DMS79 (cell line): ENCODE measurements around the gene PRTG.
"Not testable (repeated sequence)": the region's sequence is repeated elsewhere in the genome, so short reads cannot be mapped to it uniquely, and the experiment has no call there.

Source experiments
- DNase-seq: peaks from one replicate; lab custom pipeline; 2025; lab: John Stamatoyannopoulos, UW

PRTG gene

DNA sequence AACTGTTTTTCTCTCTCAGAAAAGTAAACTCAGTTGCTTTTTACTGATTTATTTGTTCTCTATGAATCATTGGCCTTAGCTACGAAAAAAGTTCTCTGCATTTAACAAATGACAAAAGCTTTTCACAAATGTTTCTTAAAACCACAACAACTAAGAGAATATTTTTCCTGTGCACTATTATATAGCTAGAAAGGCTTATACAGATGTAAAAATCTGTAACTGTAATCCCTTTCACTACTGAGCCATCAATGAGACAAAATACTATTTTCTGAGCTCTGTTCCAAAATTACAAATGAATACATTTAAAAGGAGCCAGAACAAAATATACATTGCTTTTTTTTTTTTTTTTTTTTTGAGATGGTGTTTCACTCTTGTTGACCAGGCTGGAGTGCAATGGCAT lies 109.2 kb downstream of the PRTG start:
- DNase-seq, result no peak

DNA sequence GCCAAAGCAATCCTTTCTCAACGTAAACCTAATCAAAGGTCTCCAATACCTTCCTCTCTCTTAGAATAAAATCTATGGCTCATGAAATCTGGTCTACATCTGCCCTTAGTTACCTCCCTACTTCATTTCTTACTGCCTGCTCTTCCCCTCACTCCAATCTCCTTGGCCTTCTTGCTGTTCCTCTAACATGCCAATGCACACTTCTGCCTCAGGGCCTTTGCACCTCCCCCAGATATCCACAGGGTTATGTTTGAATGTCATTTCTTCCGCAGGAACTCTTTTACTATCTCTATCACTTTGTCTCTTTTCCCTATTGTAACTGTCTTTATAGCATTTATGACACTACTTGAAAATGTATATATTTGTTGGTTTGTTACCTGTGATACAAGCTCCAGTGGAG lies 110.5 kb downstream of the PRTG start:
- DNase-seq, result no peak

DNA sequence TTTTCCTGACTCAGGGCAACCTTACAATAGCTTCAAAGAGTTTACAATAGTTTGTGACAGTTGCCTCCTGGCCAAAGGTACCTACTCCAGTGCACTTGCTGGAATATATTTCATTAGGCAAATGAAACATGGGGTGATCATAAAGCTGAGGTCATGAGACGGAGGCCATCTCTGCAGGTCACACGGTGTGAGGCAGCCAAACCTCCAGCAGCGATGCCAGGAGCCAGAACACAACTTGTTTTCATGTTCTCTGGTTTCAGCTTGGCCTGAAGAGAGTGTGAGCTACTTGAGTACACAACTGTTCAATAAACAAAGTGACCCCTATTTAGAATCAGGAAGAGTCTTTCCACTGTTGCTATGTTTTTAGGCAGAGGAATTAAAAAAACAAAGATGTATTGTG lies 112.1 kb downstream of the PRTG start:
- DNase-seq, result no peak

DNA sequence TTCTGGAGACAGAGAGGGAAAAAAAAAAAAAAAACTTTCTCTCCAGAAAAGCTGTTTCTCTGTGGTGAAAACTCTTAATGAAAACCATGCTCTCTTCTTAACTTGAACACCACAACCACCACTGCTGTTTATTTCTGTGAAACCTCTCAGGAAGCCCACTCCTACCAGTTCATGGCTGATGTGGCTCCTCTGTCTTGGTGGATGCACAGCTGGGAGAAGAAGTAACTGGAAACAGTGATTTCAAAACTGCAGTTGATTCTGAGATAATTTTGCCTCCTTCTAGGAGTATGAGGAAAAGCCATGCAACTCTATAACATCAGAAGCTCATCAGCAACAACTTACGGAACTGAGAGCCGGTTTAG lies 114.6 kb downstream of the PRTG start:
- DNase-seq, result no peak

DNA sequence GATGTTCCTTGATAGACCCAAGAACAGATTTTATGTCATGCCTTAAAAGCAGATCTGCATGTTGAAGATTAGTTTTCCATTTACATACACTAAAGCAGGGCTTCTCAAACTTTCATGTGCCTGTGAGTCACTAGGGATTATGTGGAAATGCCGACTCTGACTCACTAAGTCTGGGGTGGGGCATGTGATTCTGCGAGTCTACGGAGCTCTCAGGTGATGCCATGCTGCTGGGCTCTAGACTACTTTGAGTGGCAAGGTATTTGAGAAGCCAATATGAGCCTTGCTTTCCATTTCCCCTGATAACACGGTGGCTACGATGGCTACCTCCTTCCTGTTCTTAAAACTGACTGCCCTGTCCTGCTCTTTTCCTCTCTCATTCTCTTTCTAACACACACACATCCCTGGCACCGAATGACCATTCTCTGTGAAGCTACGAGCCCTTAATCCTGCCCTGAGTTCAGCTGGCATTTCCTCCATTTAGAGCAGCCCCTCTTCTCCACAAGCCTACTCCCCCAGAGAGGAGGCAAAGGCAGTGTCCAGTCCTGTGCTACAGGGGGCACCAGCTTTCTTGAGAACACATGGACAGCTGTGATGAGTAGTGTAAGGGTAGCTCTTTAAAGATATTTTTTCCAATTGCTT lies 115.1 kb downstream of the PRTG start:
- DNase-seq, result no peak

- DNase-seq, result no peak
Observed at GRCh38 chr15:55619783-55620182, 123.2 kb downstream of the PRTG start.

GRCh38 chr15:55618387-55618786 lies 124.6 kb downstream of the PRTG start:
- no peak for DNase-seq

DNA sequence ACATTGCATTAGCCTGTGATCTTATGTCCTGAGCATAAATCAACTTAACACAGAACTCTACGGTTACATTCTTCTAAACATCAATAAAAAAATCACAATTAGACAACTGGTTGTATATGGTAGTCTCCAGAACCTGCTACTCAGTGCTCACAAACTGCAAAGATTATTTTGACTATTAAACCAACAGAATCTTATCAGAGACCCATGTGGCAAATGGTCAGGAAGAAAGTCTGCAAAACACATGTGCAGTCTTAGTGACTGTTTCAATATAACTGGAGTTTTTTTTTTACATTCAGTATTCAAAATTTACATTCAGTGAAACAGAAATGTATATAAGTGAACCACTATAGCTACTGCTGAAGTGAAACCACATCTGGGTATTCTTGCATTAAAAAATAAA lies 127.5 kb downstream of the PRTG start:
- DNase-seq, result no peak

DNA sequence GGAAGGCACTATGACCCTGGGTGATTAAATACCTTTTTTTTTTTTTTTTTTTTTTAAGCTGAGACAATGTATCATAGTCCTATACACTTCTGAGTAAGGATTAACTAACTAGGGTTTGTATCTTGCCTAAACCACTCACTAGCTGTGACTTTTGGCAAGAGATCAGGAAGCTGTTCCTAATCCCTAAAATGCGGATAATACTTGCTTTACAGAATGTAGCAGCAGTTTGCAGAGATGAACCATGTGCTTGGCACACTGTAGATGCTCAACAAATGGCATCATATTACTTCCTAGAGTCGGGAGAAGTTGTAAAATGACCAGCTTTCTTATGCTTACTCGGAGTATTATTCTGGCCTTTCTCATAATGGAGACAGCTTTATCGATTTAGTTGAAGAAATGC lies 129.2 kb downstream of the PRTG start:
- no peak for DNase-seq

DNA sequence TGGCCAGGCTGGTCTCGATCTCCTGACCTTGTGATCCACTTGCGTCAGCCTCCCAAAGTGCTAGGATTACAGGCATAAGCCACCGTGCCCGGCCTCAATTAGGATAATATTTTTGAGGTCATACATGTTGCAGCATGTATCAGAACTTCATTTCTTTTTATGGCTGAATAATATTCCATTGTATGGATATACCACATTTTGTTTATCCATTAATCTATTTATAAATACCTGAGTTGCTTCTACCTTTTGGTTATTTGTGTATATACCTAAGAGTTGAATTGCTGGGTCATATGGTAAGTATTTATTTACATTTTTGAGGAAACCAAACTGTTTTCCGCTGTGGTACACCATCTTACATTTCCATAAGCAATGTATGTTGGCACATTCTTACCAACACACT lies 136.7 kb downstream of the PRTG start:
- no peak for DNase-seq

- DNase-seq, result no peak
Observed at GRCh38 chr15:55601374-55601773, 141.6 kb downstream of the PRTG start.

- DNase-seq, result no peak
Observed at GRCh38 chr15:55599439-55599838, 143.5 kb downstream of the PRTG start.

DNA sequence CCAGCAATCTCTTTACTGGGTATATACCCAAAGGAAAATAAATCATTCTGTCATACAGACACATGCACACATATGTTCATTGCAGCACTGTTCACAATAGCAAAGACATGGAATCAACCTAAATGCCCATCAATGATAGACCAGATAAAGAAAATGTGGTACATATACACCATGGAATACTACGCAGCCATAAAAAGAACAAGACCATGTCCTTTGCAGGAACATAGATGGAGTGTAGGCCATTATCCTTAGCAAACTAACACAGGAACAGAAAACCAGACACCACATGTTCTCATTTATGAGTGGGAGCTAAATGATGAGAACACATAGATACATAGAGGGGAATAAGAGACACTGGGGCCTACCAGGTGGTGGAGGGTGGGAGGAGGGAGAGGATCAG lies 149.9 kb downstream of the PRTG start:
- DNase-seq, result not testable (repeated sequence)

- DNase-seq, result no peak
Observed at GRCh38 chr15:55590788-55591187, 152.2 kb downstream of the PRTG start.

DNA sequence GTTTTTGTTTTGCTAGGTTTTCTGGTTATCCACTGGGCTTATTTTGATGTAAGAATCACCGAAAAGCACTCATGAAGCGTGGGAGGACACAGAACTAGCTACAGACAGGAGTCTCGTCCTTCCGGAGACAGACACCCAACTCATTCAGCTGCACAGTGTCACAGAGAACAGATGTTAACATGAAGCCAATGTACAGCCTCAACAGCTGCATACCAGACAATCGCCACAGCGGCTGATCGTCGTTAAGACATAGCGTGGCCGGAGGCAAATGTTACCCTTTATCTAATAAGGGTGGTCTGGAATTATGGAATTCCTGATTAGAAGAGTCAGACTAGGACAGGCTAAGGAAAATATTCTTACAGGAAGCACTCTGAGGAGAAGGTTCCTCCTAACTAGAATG lies 153.7 kb downstream of the PRTG start:
- DNase-seq, result no peak

GRCh38 chr15:55588815-55589115 lies 154.2 kb downstream of the PRTG start:
- DNase-seq, result no peak

- peak; percentile 6 for DNase-seq
Observed at GRCh38 chr15:55588070-55588814, 154.7 kb downstream of the PRTG start, which contains the start of gene PYGO1. Gene PYGO1 (minus strand): TSS chr15:55588345. CDS start chr15:55587883, 462 bp downstream.

DNA sequence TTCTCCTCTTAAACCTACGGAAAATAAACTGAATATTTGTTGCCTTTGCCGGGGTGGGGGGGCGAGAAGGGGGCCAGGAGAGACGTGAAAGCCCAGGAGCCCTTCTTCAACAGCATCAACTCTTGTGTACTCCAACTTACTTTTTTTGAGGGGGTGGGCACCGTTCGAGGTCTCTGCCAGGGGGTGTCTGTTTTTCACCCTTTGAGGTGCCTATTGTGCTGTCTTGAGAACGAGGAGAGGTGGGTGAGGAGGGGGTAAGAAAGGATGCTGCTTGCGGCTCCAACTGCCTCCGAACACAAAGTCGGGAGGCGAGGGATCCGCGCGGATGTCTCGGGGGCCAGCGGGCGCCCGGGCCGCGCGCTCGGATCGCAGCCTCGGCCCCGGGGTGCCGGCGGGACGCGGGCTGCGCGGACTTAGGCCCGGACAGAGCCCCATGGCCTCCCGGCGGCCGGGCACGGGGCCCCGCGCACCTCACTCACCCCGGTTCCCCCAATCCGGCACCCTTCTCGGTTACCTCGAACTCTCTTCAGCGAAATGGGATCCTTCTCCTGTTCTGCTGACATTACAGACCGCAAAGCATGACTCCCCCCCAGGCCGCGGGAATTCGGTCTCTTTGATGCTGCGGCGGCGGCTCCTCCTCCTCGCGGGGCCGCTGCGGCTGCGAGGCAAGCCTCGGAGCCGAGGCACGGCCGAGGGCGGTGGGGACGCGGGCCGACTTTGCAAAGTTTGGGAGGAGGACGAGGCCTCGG lies 155.5 kb downstream of the PRTG start:
- no peak for DNase-seq

GRCh38 chr15:55586808-55587207 lies 156.1 kb downstream of the PRTG start:
- DNase-seq, result no peak

DNA sequence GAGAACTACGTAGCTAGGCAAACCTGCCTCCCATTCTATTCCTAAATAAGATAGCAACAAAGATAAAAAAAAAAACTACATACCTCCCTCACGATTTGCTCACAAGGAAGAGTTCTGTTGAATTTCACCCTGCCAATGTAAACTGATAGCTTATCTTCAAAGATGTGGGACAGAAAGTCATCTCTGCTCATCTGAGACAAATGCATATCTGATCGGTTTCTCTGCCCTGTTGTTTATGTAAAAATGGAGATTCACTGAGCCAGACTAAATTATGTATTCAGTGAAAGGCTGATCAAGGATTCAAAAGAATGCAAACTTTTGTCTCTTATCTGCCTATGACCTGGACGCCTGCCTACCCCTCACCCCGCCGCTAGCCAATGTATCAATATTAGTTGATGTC lies 166.0 kb downstream of the PRTG start:
- no peak for DNase-seq

- DNase-seq, result no peak
Observed at GRCh38 chr15:55574096-55574495, 168.9 kb downstream of the PRTG start.

GRCh38 chr15:55573224-55573623 lies 169.7 kb downstream of the PRTG start:
- no peak for DNase-seq
